ENCODE measurements around the gene CARD8. TPM values are rescaled to one million over a fixed set of nuclear protein-coding genes. Genes with fewer than 3 reads are reported as not detected.

The CARD8 gene
- total RNA-seq, 1 donor from 2014 or later, result 171 TPM

DNA sequence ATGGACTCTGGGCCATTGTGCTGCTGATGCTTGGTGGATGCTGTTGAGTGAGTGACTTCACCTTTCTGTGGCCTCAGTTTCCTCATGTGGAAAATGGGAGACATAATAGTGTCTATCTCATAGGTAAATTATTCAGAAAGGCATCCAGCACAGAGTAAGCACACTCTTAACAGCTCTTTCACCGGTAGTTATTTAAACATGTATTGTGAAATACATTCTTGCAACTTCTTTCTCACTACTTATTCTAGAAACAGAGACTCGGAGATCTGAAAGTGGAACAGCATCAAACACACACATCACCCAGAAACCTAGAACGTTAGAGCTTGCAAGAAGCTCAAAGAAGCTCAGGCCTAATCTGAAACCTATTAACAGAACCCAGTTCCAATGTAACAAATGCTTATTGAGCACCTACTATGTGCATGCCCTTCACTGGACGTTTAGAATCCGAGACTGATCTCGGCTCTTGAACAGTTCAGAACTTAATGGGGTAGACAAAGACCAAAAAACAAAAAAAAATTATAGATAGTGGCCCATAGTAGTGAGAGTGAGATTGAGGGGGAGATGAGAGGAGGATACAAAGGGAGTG is 81.2 kb downstream of the CARD8 start:
- intact Hi-C loops (cut with micrococcal nuclease), result no loop called here

DNA sequence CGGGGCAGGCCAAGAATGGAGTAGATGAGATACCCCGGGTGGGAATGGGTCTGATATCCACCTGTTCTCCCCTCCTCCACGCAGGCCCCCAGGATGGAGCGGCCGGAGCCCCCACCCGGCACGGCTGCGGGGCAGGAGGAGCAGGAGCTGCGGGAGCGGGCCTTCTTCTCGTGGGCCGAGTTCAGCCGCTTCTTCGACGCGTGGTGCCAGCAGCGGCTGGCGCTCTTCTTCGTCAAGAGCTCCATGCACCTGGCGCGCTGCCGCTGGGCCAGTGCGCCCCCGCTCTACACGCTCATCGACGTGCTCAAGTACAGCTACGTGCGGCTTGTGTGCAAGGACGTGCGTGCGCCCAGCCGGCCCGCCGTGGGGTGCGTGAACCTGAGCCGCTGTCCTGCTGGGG is 84.0 kb downstream of the CARD8 start:
- intact Hi-C loops (cut with micrococcal nuclease), result no loop called here

DNA sequence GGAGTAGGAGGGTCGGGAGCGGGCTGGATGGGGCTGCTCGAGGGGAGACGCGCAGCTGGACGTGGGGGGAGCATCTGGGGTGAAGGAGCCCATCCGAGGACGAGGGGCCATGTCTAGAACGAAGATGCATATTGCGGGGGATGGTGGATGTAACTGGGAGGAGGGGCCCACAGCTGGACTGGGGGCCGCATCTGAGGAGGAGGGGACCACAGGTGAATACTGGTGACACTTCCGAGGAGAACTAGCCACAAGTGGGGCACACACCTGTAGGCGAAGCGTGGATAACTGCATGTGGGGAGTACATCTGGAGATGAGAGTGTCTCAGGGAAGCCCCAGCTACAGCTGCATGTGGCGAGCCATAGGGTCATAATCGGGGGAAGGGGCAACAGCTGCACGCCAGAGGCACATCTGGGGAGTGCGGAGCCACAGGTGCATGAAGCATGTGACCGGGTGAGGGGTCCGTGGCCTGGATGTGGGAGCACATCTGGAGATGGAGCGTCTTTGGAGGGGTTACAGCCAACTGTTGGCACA is 84.8 kb downstream of the CARD8 start:
- intact Hi-C loops (cut with micrococcal nuclease), result loop anchor here (1.0 kb wide), 3 partner anchors 33 to 159 kb away; no protein-coding TSS in a partner anchor

DNA sequence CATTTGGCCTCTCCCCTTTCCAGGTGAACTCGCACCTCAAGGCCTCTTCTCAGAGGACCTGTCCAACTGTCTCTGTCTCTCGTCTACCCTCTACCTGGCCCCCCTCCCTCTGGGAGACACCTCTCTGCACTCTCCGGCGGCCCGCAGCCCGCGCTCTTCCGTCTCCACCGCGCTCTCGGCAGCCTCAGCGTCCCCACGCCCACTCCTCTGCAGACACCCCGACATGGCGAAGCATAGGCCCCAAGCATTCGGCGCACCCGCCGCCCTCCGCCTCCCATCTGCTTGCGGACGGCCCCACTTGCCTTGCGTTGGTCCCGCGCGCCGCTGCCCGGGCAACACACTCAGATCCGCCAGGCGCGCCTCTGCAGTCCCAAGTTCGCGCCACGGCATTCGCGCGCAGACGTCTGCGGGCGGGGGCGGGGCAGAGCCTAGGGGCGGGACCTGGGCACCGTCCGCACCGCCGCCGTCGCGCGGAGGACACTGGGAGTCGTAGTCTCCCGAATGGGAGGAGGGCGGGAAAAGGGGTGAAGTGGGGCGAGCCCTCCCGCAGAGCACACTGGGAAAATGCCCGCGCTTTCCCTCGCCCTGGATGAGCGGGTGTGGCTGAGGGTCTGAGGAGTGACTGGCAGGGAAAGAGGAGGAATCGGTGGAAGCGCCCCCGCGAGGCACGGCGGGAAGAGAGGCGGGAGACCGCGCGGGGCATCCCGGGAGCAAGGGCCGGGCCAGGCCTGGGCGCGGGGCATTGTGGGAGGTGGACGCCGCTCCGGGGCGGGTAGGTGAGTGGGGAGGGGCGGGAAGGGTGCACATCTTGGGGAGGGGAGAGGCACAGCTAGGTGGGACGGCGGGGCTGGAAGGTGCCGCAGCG is 85.5 kb downstream of the CARD8 start, which contains the start of the genes LIG1 and ZSWIM9:
LIG1 (minus strand) TSS at position 406 of the 865 bp plus-strand sequence. CDS start 4,778 bp downstream, outside the sequence.
ZSWIM9 (plus strand) TSS at position 742 of the 865 bp plus-strand sequence. CDS start 1,123 bp downstream, outside the sequence.
- intact Hi-C loops (cut with micrococcal nuclease), result loop anchor here (1.0 to 5.0 kb wide), 5 partner anchors 34 to 913 kb away; partner anchors contain the start of genes CCDC9 and GRWD1

DNA sequence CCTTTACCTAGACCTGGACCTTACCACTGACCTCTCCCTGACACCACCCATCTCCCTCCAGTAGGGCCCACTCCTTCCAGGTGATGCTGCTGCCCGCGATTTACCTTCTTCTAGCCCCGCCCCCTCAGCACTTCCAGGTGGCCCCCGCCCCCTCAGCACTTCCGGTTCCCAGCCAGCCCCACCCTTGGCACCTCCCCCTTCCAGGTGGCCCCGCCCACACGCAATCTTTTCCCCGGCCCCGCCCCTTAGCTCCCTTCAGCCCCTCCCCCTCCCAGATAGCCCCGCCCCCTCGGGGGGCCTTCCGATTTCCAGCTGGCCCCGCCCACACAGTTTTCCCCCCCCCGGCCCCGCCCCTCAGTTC is 86.2 kb downstream of the CARD8 start:
- intact Hi-C loops (cut with micrococcal nuclease), result loop anchor here (1.0 to 5.0 kb wide), 2 partner anchors 276 to 912 kb away; partner anchors contain the start of genes CCDC9 and GRWD1

DNA sequence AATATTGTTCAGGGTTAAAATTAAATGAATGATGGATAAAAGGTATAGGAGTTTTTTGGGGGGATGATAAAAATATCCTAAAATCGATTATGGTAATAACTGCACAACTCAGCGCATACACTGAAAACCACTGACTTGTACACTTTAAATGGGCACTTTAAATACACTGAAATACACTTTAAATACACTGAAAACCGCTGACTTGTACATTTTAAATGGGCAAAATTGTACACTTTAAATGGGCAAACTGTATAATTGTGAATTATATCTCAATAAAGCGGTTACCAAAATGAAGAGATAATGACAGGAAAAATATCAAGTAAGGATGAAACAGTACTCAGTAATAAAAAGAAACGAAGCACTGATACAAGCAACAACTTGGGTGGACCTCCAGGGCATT is 87.0 kb downstream of the CARD8 start:
- intact Hi-C loops (cut with micrococcal nuclease), result loop anchor here (1.0 to 5.0 kb wide), 2 partner anchors 277 to 911 kb away; partner anchors contain the start of genes CCDC9 and GRWD1

DNA sequence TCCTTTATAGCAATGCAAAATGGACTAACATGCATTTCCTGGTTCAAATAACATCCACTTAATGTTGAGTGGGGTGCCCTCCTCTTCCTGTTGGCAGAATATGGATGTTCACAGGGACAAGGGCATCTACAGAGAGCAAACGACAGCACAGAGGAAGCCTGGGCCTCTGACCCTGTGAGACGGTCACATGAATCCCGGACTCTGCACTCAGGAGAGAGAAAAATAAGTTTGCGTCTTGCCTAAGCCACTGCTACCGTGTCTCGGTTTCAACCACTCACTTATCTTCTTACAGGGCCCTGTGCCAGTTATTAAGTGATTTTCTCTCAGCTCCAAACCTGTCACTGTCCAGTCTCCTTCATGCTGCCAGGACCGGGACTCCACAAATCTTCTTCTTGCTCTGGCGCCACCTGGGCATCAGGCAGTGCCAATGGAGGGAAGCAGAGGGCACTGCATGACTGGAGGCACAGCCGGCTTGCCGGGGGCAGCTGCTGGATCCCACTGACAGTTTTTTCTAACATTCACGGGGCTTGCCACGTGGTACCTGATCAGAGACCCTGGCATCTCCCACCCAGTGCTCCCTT is 97.4 kb downstream of the CARD8 start:
- intact Hi-C loops (cut with micrococcal nuclease), result no loop called here

Other genes starting within 250 kb of the CARD8 start
- not detected in 2 replicates for gene CABP5, start 211.8 kb downstream of the CARD8 start, total RNA-seq
- 4.0 and 5.8 TPM in 2 replicates for gene PLA2G4C, start 145.1 kb downstream of the CARD8 start, total RNA-seq
- 162 and 164 TPM in 2 replicates for gene LIG1, start 85.6 kb downstream of the CARD8 start, total RNA-seq
- 9.0 and 10.8 TPM in 2 replicates for gene ZSWIM9, start 85.2 kb downstream of the CARD8 start, total RNA-seq
- gene ZNF114, start 14.2 kb upstream of the CARD8 start, total RNA-seq, result 0.39 and 0.93 TPM in 2 replicates
- gene EMP3, start 69.6 kb upstream of the CARD8 start, total RNA-seq, result 423 and 425 TPM in 2 replicates
- gene TMEM143, start 108.0 kb upstream of the CARD8 start, total RNA-seq, result 14.4 and 17.6 TPM in 2 replicates
- not detected in 2 replicates for gene SYNGR4, start 108.5 kb upstream of the CARD8 start, total RNA-seq
- gene KDELR1, start 135.6 kb upstream of the CARD8 start, total RNA-seq, result 73.3 and 77.8 TPM in 2 replicates
- 0.09 and 0.23 TPM in 2 replicates for gene GRIN2D, start 137.8 kb upstream of the CARD8 start, total RNA-seq
- 49.9 TPM in 2 replicates for gene GRWD1, start 190.1 kb upstream of the CARD8 start, total RNA-seq
- gene KCNJ14, start 199.7 kb upstream of the CARD8 start, total RNA-seq, result 1.6 and 1.8 TPM in 2 replicates
- gene CYTH2, start 213.5 kb upstream of the CARD8 start, total RNA-seq, result 41.6 and 44.2 TPM in 2 replicates